Calu3 (cell line): ENCODE data around the gene SLC25A33. TPM values are rescaled to one million over a fixed set of nuclear protein-coding genes. Genes with fewer than 3 reads are reported as not detected.

ENCODE experiments used
- BruUV-seq: library from RNA; stranded (reverse); fragments of 400-500 nt; replicated peaks from 2 replicates; lab custom pipeline; 2021; lab: Mats Ljungman, UMichigan
- CTCF ChIA-PET: fragments of 300-600 bp; sonication (Branson Sonifier 250); formaldehyde crosslinking; loops from one replicate; lab custom pipeline; 2022; ENCODE audit warnings: antibody characterized with exemption; lab: Charles Lee
- DNase-seq: peaks from one replicate; pipeline ENCODE4 v3.0.0; 2022
- H3K27ac Mint-ChIP-seq: one replicate; pipeline ENCODE4 v1.8.0; 2022; ENCODE audit warnings: mixed read lengths; ENCODE audit not compliant: unreplicated experiment
- H3K27me3 Mint-ChIP-seq: one replicate; pipeline ENCODE4 v1.8.0; 2022; ENCODE audit warnings: mixed read lengths; ENCODE audit not compliant: unreplicated experiment
- H3K36me3 Mint-ChIP-seq: one replicate; pipeline ENCODE4 v1.8.0; 2022; ENCODE audit warnings: mild to moderate bottlenecking, moderate library complexity, mixed read lengths; ENCODE audit not compliant: insufficient read depth, unreplicated experiment
- H3K4me1 Mint-ChIP-seq: one replicate; pipeline ENCODE4 v1.8.0; 2022; ENCODE audit warnings: mild to moderate bottlenecking, low read depth, mixed read lengths; ENCODE audit not compliant: unreplicated experiment
- H3K4me3 Mint-ChIP-seq: one replicate; pipeline ENCODE4 v1.8.0; 2022; ENCODE audit warnings: mild to moderate bottlenecking, low read depth, moderate library complexity, mixed read lengths; ENCODE audit not compliant: unreplicated experiment
- H3K9me3 Mint-ChIP-seq: one replicate; pipeline ENCODE4 v1.8.0; 2022; ENCODE audit warnings: low read depth, mixed read lengths; ENCODE audit not compliant: unreplicated experiment
- CTCF ChIP-seq: fragments of 200-600 bp; IDR thresholded peaks from one replicate; pipeline ENCODE4 v1.8.0; 2022; ENCODE audit warnings: antibody characterized with exemption; ENCODE audit not compliant: unreplicated experiment
- intact Hi-C: fragments of 100-400 bp; cut with micrococcal nuclease; formaldehyde crosslinking; loops from one replicate; pipeline ENCODE4 v1.10.0; 2022; ENCODE audit not compliant: unreplicated experiment
- total RNA-seq: library from RNA; stranded (reverse); gene quantifications from 2 replicates; pipeline ENCODE4 v1.2.3, GENCODE V29; 2022

The SLC25A33 gene
- total RNA-seq, 1 experiment from 2014 or later = 5.2 TPM

- no peaks in the 10 kb centered on the region for H3K9me3 Mint-ChIP-seq
- H3K4me1 Mint-ChIP-seq = no peaks in the 10 kb centered on the region
- peaks cover 5% of the 10 kb centered on the region for H3K36me3 Mint-ChIP-seq
- H3K27me3 Mint-ChIP-seq = no peaks in the 10 kb centered on the region
- TF ChIP-seq CTCF = no peak
- CTCF ChIA-PET = no interaction called here
- intact Hi-C loops = no loop called here
- no peak for DNase-seq
- no peak overlapping the region for H3K27ac Mint-ChIP-seq
- no peak overlapping the region for H3K4me3 Mint-ChIP-seq
- no TSS peak for BruUV-seq
Measured at GRCh38 chr1:9612162-9612845, 73.0 kb downstream of the SLC25A33 start.

DNA sequence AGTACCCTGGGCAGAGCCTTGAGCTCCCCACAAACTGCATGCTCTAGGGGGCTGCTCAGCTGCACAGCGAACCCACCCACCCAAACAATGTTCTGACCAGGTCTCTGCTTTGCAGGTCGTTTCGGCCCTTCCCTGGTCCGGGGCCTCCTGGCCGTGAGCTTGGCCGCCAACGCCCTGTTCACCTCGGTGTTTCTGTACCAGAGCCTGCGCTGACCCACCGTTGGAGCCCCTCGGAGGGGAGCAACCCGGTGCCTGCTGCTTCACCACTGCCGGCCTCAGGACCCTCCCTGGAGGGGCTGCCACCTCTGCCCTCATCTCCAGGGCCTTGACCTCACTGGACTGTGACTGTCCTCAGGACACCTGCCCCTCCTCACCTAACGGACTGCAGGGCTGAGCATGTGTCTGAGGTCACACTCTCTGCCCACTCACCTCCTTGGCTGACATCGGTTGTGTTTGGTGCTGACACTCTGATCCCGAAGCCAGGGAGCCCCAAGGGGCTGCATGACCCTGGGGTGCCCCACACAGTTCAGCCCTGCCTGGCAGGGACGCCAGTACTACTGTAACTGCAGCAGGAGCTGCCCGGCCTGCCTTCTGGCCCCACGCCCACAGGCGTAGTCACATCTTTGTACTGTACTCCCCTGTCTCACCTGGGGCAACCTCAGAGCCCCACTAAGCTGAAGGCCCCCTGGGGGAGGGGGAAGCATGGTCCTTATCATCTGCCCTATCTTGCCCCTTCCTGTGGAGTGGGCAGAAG lies 73.8 kb downstream of the SLC25A33 start:
- Mint-ChIP-seq H3K27me3 (no peaks in the 10 kb centered on the region), H3K4me1 (no peaks in the 10 kb centered on the region), H3K4me3 (no peak overlapping the region), H3K9me3 (no peaks in the 10 kb centered on the region), H3K27ac (no peak overlapping the region), H3K36me3 (peaks cover 5% of the 10 kb centered on the region)
- DNase-seq = no peak
- CTCF ChIA-PET = no interaction called here
- TF ChIP-seq CTCF = no peak
- intact Hi-C loops = no loop called here
- no TSS peak for BruUV-seq

- no peak for DNase-seq
- no peak for TF ChIP-seq CTCF
- intact Hi-C loops = no loop called here
- no peaks in the 10 kb centered on the region for H3K9me3 Mint-ChIP-seq
- H3K36me3 Mint-ChIP-seq = peaks cover 5% of the 10 kb centered on the region
- CTCF ChIA-PET = no interaction called here
- no TSS peak for BruUV-seq
- H3K27me3 Mint-ChIP-seq = peaks cover 5% of the 10 kb centered on the region
- no peak overlapping the region for H3K27ac Mint-ChIP-seq
- H3K4me1 Mint-ChIP-seq = no peaks in the 10 kb centered on the region
- H3K4me3 Mint-ChIP-seq = no peak overlapping the region
Measured at GRCh38 chr1:9613625-9614299, 74.5 kb downstream of the SLC25A33 start.

GRCh38 chr1:9615316-9616063 lies 76.2 kb downstream of the SLC25A33 start:
- Mint-ChIP-seq H3K4me3 (no peak overlapping the region), H3K4me1 (no peaks in the 10 kb centered on the region), H3K9me3 (no peaks in the 10 kb centered on the region), H3K36me3 (peaks cover 5% of the 10 kb centered on the region), H3K27me3 (peaks cover 14% of the 10 kb centered on the region), H3K27ac (no peak overlapping the region)
- peak; percentile 28 for TF ChIP-seq CTCF
- CTCF ChIA-PET = interaction anchor here (0.8 to 2.2 kb wide), 3 partner anchors 11 to 326 kb away, joined by 3 to 7 read pairs (median 5); no protein-coding TSS in a partner anchor
- BruUV-seq = no TSS peak
- peak; percentile 53 for DNase-seq
- intact Hi-C loops = no loop called here
